Stimulated activated CD8-positive, alpha-beta memory T cell treated with anti-CD3 and anti-CD28 coated beads, Interleukin-12 subunit alpha, Interleukin-12 subunit beta, amount 100 ng/mL, for 24 hours (primary cell): ENCODE measurements around the gene AK1.

Source experiments
- DNase-seq: peaks from one replicate; pipeline ENCODE4 v3.0.0-alpha.2; 2020; ENCODE audit errors: extremely low read depth

The AK1 gene

DNA sequence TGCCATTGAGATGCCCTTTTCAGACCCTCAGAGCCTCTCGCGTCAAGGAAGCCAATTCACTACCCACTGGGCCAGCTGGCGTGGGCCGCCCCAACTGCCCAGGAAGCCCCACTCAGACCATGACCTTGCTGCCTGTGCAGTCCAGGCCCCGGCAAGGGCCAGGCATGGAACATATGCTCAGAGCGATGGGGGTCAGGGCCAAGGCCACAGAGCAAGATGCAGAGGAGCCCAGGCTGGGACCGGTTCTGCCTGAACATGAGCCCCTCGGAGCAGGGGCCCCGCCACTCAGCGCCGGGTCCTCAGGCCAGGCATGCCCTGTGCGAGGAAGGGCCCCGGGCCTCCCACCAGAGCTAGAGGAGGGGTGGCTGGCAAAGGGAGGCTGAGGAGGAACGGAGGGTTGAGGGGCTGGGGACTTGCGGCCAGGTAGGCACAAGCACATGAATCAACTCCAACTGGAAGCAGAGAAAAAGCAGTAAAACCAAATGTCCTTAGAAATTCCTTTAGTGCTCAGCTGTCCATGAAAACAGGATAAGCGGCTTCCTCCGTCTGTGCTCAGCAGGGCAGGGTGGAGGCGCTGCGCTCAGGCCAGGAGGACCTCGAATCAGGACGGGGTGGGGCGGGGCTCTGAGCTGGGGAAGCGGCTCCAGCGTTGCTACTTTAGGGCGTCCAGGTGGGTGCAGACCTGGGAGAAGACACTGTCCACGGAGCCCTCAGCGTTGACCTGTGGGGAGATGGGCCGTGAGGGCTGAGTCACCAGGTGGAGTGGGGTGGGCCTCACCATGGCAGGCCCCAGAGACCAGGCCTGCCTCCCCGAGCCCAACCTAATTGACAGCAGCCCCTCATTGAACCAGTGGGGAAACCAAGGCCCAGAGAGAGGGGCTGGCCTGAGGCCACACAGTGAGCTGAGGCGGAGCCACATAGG, 9.9 kb downstream of the AK1 start:
- DNase-seq, result no peak

GRCh38 chr9:127866535-127866934, 10.9 kb downstream of the AK1 start:
- no peak for DNase-seq

DNA sequence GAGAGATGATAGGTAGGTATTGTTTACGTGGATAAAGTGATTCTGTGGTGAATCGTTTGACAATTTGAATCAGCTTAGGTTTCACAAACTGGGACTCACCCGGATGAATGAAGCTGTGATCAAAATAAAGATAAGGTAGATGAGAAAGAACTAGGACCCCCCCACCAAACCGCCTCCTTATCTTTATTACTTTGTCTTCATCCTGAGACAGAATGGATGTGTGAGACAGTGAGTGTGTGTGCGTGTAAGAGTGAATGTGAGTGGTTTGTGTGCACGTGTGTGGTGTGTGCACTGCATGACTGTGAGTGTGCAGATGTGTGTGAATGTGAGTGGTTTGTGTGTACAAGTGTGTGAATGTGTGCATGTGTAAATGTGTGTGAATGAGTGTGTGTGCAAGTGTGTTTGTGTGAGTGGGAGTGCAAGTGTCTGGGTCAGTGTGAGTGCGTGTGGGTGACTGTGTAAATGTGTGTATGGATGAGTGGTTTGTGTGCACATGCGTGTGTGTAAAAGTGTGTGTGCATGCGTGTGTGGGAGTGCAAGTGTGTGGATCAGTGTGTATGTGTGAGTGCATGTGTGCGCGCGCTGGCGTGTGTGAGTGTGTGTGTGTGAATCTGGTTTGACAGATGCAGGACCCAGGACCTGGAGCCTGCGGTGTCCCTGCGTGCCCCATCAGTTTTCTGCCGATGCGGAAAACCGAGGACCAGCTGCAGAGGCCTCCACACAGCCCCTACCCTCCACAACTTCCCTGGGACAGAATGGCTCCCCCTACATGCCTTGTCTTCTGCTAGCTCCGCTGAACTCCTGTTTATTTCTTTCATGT, 11.6 kb downstream of the AK1 start:
- DNase-seq, result no peak

DNA sequence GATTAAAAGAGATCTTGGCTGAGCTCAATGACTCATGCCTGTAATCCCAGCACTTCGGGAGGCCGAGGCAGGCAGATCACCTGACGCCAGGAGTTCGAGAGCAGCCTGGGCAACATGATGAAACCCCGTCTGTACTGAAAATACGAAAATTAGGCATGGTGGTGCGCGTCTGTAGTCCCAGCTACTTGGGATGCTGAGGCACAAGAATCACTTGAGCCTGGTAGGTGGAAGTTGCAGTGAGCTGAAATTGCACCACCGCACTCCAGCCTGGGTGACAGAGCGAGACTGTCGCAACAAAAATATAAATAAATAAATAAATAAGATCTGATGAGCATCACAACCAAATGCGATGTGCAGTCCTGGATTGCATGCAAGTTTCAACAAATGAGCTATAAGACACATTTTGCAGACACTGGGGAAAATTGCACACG, 14.3 kb downstream of the AK1 start:
- DNase-seq, result no peak

DNA sequence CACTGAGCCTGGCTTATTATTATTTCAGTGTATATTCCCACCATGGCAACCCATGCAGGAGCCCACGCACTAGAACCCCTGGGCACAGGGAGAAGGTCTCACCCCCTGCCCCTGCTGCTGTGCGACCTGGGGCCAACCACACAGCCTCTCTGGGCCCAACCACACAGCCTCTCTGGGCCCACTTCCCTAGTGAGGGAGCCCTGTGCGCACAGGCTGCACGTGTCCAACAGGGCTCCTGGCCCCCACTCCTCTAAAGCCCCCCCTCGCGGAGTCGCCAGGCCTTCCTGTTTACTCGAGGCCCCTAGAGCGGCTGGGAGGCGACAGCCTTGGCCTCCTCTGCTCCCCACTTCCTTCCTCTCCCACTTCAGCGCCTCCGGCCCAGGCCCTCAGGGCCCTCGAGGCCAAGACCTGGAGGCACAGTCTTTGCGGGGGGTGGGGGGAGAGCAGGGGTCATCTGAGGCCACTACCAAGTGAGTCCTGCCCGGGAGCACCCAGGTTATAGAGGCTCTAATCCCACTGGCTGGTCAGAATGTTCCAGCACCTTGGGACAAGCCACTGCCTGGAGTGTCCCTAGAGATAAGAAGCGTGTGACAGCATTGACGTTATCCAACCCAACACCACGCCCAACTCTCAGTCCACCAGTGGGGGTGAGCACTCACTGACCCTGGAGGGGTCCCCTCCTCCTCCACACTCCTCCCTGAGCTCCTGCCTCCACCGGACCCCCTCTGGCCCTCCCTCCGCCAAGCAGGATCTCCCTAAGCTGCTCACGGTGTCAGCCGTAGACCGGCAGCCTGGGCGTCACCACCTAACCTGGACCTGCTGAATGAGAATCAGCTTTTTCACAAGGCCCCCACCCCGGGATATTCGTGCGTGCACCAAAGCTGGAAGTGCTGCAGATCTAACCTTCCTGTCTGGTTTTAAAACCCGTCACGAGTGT, 15.1 kb downstream of the AK1 start:
- DNase-seq, result no peak

DNA sequence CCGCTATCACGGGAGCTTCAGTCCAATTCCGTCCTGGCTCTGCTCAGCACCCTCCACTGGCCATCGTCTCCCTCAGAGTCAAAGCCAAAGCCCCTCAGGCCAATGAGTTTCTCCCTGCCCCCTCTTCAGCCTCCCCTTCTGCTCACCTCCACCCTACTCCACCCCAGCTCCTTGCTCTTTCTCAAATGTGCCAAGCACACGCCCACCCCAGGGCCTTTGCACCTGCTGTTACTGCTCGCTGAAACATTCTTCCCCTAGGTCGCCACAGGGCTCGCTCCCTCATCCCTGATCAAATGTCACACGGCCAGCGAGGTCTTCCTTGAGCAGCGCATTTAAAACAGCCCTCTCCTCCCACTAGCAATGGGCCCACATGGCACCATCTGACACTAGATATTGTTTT, 16.7 kb downstream of the AK1 start:
- DNase-seq, result no peak

GRCh38 chr9:127860260-127860659, 17.2 kb downstream of the AK1 start:
- DNase-seq, result no peak

- no peak for DNase-seq
Observed at GRCh38 chr9:127858041-127858512, 19.4 kb downstream of the AK1 start.

DNA sequence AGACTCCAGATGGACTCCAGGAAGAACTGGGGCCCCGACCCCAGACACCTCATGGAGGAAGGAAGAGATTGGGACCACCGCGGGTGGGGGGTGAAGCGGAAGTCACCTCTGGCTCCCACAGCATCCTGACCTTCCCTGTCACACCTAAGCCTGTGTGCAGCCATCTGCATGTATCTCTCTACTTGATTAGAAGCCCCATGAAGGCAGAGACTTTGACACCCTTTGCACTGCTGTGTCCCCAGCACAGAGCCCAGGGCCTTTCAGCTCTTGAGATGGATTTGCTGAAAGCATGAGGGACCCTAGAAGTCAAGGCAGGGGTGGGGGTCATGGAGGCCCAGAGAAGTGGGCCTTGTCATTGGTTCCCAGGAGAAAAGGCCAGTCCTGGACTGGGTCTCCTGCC, 20.2 kb downstream of the AK1 start:
- DNase-seq, result no peak

- no peak for DNase-seq
Observed at GRCh38 chr9:127856729-127857116, 20.8 kb downstream of the AK1 start.

- DNase-seq, result no peak
Observed at GRCh38 chr9:127856094-127856728, 21.3 kb downstream of the AK1 start.

- no peak for DNase-seq
Observed at GRCh38 chr9:127855522-127855921, 22.0 kb downstream of the AK1 start.

GRCh38 chr9:127854960-127855359, 22.5 kb downstream of the AK1 start:
- DNase-seq, result no peak

- DNase-seq, result no peak
Observed at GRCh38 chr9:127854184-127854806, 23.2 kb downstream of the AK1 start, which contains the start of gene ENG. Gene ENG, minus strand, starts transcription at chr9:127854658. Its CDS starts 303 bp downstream, at chr9:127854355.

- no peak for DNase-seq
Observed at GRCh38 chr9:127853312-127854183, 23.9 kb downstream of the AK1 start.

GRCh38 chr9:127852829-127853228, 24.6 kb downstream of the AK1 start:
- DNase-seq, result no peak

- no peak for DNase-seq
Observed at GRCh38 chr9:127850286-127850830, 27.1 kb downstream of the AK1 start.

DNA sequence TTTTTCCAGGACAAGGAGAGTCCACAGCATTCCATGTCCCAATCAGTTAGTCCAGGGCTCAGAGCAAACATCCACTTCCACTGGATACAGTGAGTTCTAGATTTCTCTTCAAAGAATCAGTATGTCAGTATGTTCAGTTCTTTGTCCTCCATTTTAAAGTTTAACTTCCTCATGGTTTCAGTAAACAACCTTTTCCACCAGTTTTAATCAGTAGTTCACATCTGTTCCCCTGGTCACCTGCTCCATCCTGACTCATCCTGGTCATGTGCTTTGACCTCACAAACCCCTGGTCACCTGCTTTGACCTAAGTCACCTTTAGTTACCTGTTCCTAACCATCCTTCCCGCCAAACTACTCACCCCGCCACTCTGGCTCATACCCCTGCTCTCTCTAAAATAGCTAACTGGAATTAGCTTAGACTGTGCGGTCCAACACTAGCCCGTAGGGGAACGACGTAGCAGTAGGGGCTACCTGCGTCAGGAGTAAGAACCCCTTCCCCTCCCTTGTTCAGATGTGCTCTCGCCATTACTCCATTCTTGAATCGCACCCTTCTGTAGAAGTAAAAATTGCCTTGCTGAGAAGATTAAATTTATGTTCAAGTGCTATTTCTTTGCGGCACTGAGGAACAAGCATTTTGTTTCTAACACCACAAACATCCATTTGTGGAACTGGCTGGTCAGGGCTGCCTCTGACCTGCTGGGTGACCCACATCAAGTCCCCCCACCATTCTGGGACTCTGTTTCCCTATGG, 28.5 kb downstream of the AK1 start:
- DNase-seq, result no peak
